Measurements from ENCODE around the gene ZNF784.

Gene ZNF784

GRCh38 chr19:55620410-55621204 is 3.8 kb downstream of the ZNF784 start:
- no peak for TF ChIP-seq CTCF (IDR thresholded peaks at IDR 0.05; ENCODE audit: low read length, missing control alignments)
- no peak overlapping the region for H3K4me3 ChIP-seq (replicated peaks; ENCODE audit: low read depth, low read length)
- DNase-seq (ENCODE audit: low read depth), result no peak

GRCh38 chr19:55619286-55619685 is 5.1 kb downstream of the ZNF784 start:
- TF ChIP-seq CTCF (IDR thresholded peaks at IDR 0.05; ENCODE audit: low read length, missing control alignments), result no peak
- no peak for DNase-seq (ENCODE audit: low read depth)
- no peak overlapping the region for H3K4me3 ChIP-seq (replicated peaks; ENCODE audit: low read depth, low read length)

GRCh38 chr19:55618426-55618825 is 5.9 kb downstream of the ZNF784 start:
- TF ChIP-seq CTCF (IDR thresholded peaks at IDR 0.05; ENCODE audit: low read length, missing control alignments), result no peak
- H3K4me3 ChIP-seq (replicated peaks; ENCODE audit: low read depth, low read length), result no peak overlapping the region
- DNase-seq (ENCODE audit: low read depth), result no peak

- DNase-seq (ENCODE audit: low read depth), result no peak
- no peak for TF ChIP-seq CTCF (IDR thresholded peaks at IDR 0.05; ENCODE audit: low read length, missing control alignments)
- no peak overlapping the region for H3K4me3 ChIP-seq (replicated peaks; ENCODE audit: low read depth, low read length)
Observed at GRCh38 chr19:55617426-55617825, 6.9 kb downstream of the ZNF784 start.

GRCh38 chr19:55616395-55616875 is 7.9 kb downstream of the ZNF784 start:
- no peak overlapping the region for H3K4me3 ChIP-seq (replicated peaks; ENCODE audit: low read depth, low read length)
- TF ChIP-seq CTCF (IDR thresholded peaks at IDR 0.05; ENCODE audit: low read length, missing control alignments), result no peak
- no peak for DNase-seq (ENCODE audit: low read depth)

GRCh38 chr19:55615543-55616394 is 8.6 kb downstream of the ZNF784 start:
- H3K4me3 ChIP-seq (replicated peaks; ENCODE audit: low read depth, low read length), result no peak overlapping the region
- TF ChIP-seq CTCF (IDR thresholded peaks at IDR 0.05; ENCODE audit: low read length, missing control alignments), result no peak
- DNase-seq (ENCODE audit: low read depth), result no peak

Data from fibroblast of pulmonary artery (primary cell).